ENCODE measurements around the gene RAPGEF1.
"Not testable (repeated sequence)": the region's sequence is repeated elsewhere in the genome, so short reads cannot be mapped to it uniquely, and the experiment has no call there.

RAPGEF1 gene

DNA sequence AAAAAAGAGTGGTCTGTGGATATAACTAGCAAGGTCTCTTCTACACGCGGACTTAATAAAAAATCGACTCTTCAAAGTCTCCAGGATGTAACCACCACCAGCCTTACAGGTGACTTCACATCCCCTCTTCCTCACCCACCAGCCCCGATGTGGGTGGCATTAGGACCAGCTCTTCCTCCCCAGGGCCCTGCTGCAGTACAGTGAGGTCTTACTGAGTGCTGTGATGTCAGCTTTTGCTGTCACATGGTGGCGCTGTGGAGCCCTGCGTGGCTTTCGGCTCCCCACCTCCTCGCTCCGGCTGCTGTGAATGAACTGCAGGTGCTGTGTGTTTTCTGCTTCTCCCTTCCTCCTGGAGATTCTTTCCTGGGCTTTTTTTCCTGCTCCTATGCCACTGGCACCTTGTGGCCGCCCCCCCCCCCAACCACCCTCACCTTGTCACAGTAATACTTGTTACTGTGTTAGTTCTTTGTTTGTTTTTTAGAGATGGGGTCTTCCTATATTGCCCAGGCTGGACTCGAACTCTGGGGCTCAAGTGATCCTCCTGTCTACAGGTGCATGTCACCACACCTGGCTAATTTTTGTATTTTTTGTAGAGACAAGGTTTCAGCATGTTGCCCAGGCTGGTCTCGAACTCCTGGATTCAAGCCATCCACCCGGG lies 15.8 kb upstream of the RAPGEF1 start:
- Histone ChIP-seq H3K9me3 (ENCODE audit: insufficient read depth, low read length) (no peaks in the 10 kb centered on the region), H3K27ac (ENCODE audit: low read depth, low read length) (no peak overlapping the region), H3K4me2 (ENCODE audit: low read depth, low read length, poor library complexity, severe bottlenecking) (no peak overlapping the region), H3K36me3 (ENCODE audit: low read length) (no peaks in the 10 kb centered on the region), H3K79me2 (ENCODE audit: insufficient read depth, low read length) (no peaks in the 10 kb centered on the region), H3F3A (ENCODE audit: insufficient read depth) (peaks cover 11% of the 10 kb centered on the region; the same call in 1 of the 2 replicates), H3K4me3 (ENCODE audit: insufficient read depth, low read length, poor library complexity, severe bottlenecking) (no peak overlapping the region), H4K20me1 (ENCODE audit: low read depth, low read length) (no peaks in the 10 kb centered on the region), H3K27me3 (ENCODE audit: low read length) (no peaks in the 10 kb centered on the region), H3K9me2 (replicated peaks; ENCODE audit: insufficient read depth, low read length) (no peaks in the 10 kb centered on the region), H2AFZ (ENCODE audit: low read depth, low read length, severe bottlenecking) (no peak overlapping the region), H3K9ac (ENCODE audit: low read length) (no peak overlapping the region)
- TF ChIP-seq, protein P1, sequence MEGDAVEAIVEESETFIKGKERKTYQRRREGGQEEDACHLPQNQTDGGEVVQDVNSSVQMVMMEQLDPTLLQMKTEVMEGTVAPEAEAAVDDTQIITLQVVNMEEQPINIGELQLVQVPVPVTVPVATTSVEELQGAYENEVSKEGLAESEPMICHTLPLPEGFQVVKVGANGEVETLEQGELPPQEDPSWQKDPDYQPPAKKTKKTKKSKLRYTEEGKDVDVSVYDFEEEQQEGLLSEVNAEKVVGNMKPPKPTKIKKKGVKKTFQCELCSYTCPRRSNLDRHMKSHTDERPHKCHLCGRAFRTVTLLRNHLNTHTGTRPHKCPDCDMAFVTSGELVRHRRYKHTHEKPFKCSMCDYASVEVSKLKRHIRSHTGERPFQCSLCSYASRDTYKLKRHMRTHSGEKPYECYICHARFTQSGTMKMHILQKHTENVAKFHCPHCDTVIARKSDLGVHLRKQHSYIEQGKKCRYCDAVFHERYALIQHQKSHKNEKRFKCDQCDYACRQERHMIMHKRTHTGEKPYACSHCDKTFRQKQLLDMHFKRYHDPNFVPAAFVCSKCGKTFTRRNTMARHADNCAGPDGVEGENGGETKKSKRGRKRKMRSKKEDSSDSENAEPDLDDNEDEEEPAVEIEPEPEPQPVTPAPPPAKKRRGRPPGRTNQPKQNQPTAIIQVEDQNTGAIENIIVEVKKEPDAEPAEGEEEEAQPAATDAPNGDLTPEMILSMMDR (IDR thresholded peaks at IDR 0.05; ENCODE audit: insufficient read depth, low read length, poor library complexity, severe bottlenecking) = peak; percentile 84
- no peak for TF ChIP-seq EZH2phosphoT487 (conservative IDR thresholded peaks at IDR 0.05; ENCODE audit: low read length)

DNA sequence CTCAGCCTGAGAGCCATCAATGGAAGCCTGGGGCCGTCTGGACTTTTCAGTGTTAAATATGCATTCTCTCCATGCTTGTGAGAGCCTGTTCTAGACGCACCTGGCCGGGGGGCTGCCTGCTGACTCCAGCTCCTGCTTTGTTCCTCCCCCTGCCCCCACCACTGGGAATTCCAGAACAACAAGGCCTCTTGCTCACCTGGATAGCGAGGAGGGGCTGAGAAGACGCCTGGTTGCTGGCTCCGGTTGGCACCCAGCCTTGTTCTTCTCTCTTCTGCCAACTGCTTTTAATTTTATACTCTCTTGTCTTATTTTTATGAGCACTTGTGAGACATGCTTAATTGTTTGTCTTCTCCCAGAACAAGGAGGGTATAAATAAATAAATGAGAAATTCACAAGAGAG lies 15.0 kb upstream of the RAPGEF1 start:
- Histone ChIP-seq H3F3A (ENCODE audit: insufficient read depth) (peaks cover 17% of the 10 kb centered on the region), H3K4me3 (ENCODE audit: insufficient read depth, low read length, poor library complexity, severe bottlenecking) (no peak overlapping the region), H3K9ac (ENCODE audit: low read length) (no peak overlapping the region), H3K9me3 (ENCODE audit: insufficient read depth, low read length) (no peaks in the 10 kb centered on the region), H3K27ac (ENCODE audit: low read depth, low read length) (no peak overlapping the region), H2AFZ (ENCODE audit: low read depth, low read length, severe bottlenecking) (no peak overlapping the region), H3K36me3 (ENCODE audit: low read length) (no peaks in the 10 kb centered on the region), H4K20me1 (ENCODE audit: low read depth, low read length) (no peaks in the 10 kb centered on the region), H3K9me2 (replicated peaks; ENCODE audit: insufficient read depth, low read length) (no peaks in the 10 kb centered on the region), H3K79me2 (ENCODE audit: insufficient read depth, low read length) (no peaks in the 10 kb centered on the region), H3K4me2 (ENCODE audit: low read depth, low read length, poor library complexity, severe bottlenecking) (no peak overlapping the region), H3K27me3 (ENCODE audit: low read length) (no peaks in the 10 kb centered on the region)
- TF ChIP-seq EZH2phosphoT487 (conservative IDR thresholded peaks at IDR 0.05; ENCODE audit: low read length) = no peak
- TF ChIP-seq, protein P1 (IDR thresholded peaks at IDR 0.05; ENCODE audit: insufficient read depth, low read length, poor library complexity, severe bottlenecking) = no peak

DNA sequence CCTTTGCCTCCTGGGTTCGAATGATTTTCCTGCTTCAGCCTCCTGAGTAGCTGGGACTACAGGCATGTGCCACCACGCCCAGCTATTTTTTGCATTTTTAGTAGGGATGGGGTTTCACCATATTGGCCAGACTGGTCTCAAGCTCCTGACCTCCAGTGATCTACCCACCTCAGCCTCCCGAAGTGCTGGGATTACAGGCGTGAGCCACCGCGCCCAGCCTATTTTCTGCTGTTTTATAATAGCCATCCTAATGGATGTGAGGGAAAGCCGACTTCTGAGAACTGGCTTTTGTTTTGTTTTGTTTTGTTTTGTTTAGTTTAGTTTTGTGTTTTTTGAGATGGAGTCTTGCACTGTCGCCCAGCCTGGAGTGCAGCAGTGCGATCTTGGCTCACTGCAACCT lies 13.9 kb upstream of the RAPGEF1 start:
- H4K20me1 ChIP-seq (ENCODE audit: low read depth, low read length); H2AFZ ChIP-seq (ENCODE audit: low read depth, low read length, severe bottlenecking); H3K36me3 ChIP-seq (ENCODE audit: low read length); H3K4me3 ChIP-seq (ENCODE audit: insufficient read depth, low read length, poor library complexity, severe bottlenecking); H3K9ac ChIP-seq (ENCODE audit: low read length); H3K27me3 ChIP-seq (ENCODE audit: low read length); H3K79me2 ChIP-seq (ENCODE audit: insufficient read depth, low read length); H3K9me3 ChIP-seq (ENCODE audit: insufficient read depth, low read length); H3K27ac ChIP-seq (ENCODE audit: low read depth, low read length); H3K9me2 ChIP-seq (replicated peaks; ENCODE audit: insufficient read depth, low read length); H3K4me2 ChIP-seq (ENCODE audit: low read depth, low read length, poor library complexity, severe bottlenecking): not testable (repeated sequence)
- peaks cover 17% of the 10 kb centered on the region for H3F3A ChIP-seq (ENCODE audit: insufficient read depth)

DNA sequence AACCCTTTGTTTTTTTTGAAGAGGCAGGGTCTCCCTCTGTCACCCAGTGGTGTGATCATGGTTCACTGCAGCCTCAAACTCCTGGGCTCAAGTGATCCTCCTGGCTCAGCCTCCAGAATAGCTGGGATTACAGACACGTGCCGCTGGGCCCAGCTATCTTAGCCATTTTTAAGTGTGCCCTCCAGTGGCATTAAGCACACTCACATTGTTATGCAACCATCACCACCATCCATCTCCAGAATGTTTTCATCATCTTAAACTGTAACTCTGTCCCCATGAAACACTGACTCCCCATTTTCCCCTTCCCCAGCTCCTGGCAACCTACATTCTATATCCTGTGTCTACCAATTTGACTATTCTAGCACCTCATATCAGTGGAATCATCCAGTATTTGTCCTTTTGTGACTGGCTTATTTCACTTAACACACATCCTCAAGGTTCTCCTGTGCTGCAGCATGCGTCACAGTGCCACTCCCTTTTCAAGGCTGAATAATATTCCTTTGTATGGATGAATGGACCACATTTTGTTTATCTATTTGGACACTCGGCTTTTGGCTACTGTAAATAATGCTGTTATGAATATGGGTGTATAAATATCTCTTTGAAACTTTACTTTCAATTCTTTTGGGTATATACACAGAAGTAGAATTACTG lies 12.5 kb upstream of the RAPGEF1 start:
- H3K27me3 ChIP-seq (ENCODE audit: low read length) = no peaks in the 10 kb centered on the region
- no peaks in the 10 kb centered on the region for H3K79me2 ChIP-seq (ENCODE audit: insufficient read depth, low read length)
- H3K27ac ChIP-seq (ENCODE audit: low read depth, low read length) = peak overlapping the region; percentile 77
- H4K20me1 ChIP-seq (ENCODE audit: low read depth, low read length) = no peaks in the 10 kb centered on the region
- H3K4me3 ChIP-seq (ENCODE audit: insufficient read depth, low read length, poor library complexity, severe bottlenecking) = no peak overlapping the region
- H3K4me2 ChIP-seq (ENCODE audit: low read depth, low read length, poor library complexity, severe bottlenecking) = no peak overlapping the region
- H3K9me3 ChIP-seq (ENCODE audit: insufficient read depth, low read length) = no peaks in the 10 kb centered on the region
- no peaks in the 10 kb centered on the region for H3K9me2 ChIP-seq (replicated peaks; ENCODE audit: insufficient read depth, low read length)
- no peak overlapping the region for H3K9ac ChIP-seq (ENCODE audit: low read length)
- H3K36me3 ChIP-seq (ENCODE audit: low read length) = no peaks in the 10 kb centered on the region
- TF ChIP-seq, protein P1 (IDR thresholded peaks at IDR 0.05; ENCODE audit: insufficient read depth, low read length, poor library complexity, severe bottlenecking) = no peak
- no peak for TF ChIP-seq EZH2phosphoT487 (conservative IDR thresholded peaks at IDR 0.05; ENCODE audit: low read length)
- H3F3A ChIP-seq (ENCODE audit: insufficient read depth) = peaks cover 22% of the 10 kb centered on the region
- H2AFZ ChIP-seq (ENCODE audit: low read depth, low read length, severe bottlenecking) = no peak overlapping the region

All from SU-DHL-6 (cell line).